RWPE2 (cell line): Measurements from ENCODE around the gene LHX5.

Experiments used
- ATAC-seq: fragments of 200-7000 bp; cut with Tn5 transposase; 3 replicates; pipeline ENCODE4 v1.9.1; 2021; ENCODE audit warnings: low read depth
- DNase-seq: peaks from one replicate; pipeline ENCODE4 v3.0.0-alpha.2; 2020; ENCODE audit warnings: low spot score
- H3K27ac ChIP-seq: fragments of 450-650 bp; 2 replicates; pipeline ENCODE4 v1.5.1; 2017; ENCODE audit warnings: mild to moderate bottlenecking; ENCODE audit not compliant: poor library complexity, severe bottlenecking
- H3K27me3 ChIP-seq: fragments of 250-450 bp; sonication (Bioruptor Pico); 2 replicates; pipeline ENCODE4 v1.5.1; 2021; ENCODE audit warnings: mild to moderate bottlenecking, moderate library complexity; ENCODE audit not compliant: insufficient read depth, poor library complexity, severe bottlenecking
- H3K36me3 ChIP-seq: fragments of 250-450 bp; sonication (Bioruptor Pico); 2 replicates; pipeline ENCODE4 v1.5.1; 2020; ENCODE audit warnings: low read depth, mild to moderate bottlenecking, moderate library complexity
- H3K4me1 ChIP-seq: fragments of 250-450 bp; sonication (Bioruptor Pico); 2 replicates; pipeline ENCODE4 v1.5.1; 2021; ENCODE audit warnings: mild to moderate bottlenecking, moderate library complexity; ENCODE audit not compliant: insufficient read depth, poor library complexity, severe bottlenecking
- H3K4me3 ChIP-seq: fragments of 250-450 bp; sonication (Bioruptor Pico); 2 replicates; pipeline ENCODE4 v1.5.1; 2021; ENCODE audit warnings: mild to moderate bottlenecking, moderate library complexity; ENCODE audit not compliant: severe bottlenecking
- H3K9me3 ChIP-seq: fragments of 250-450 bp; sonication (Bioruptor Pico); 2 replicates; pipeline ENCODE4 v1.5.1; 2021; ENCODE audit warnings: mild to moderate bottlenecking, moderate library complexity; ENCODE audit not compliant: severe bottlenecking
- TF ChIP-seq, protein P1 (sequence below): fragments of 450-650 bp; IDR thresholded peaks from one replicate; pipeline ENCODE4 v1.5.1; 2017; ENCODE audit warnings: mild to moderate bottlenecking, moderate library complexity; ENCODE audit not compliant: poor library complexity, severe bottlenecking

The LHX5 gene

GRCh38 chr12:113445544-113446171 lies 26.0 kb downstream of the LHX5 start:
- DNase-seq (no peak), ATAC-seq (peak; percentile 50; the same call in 2 of the 3 replicates)
- H3K4me3 ChIP-seq: no peak overlapping the region
- H3K36me3 ChIP-seq: no peaks in the 10 kb centered on the region
- no peaks in the 10 kb centered on the region for H3K27me3 ChIP-seq
- H3K27ac ChIP-seq: no peak overlapping the region
- H3K9me3 ChIP-seq: no peaks in the 10 kb centered on the region
- no peaks in the 10 kb centered on the region for H3K4me1 ChIP-seq
- TF ChIP-seq, protein P1, sequence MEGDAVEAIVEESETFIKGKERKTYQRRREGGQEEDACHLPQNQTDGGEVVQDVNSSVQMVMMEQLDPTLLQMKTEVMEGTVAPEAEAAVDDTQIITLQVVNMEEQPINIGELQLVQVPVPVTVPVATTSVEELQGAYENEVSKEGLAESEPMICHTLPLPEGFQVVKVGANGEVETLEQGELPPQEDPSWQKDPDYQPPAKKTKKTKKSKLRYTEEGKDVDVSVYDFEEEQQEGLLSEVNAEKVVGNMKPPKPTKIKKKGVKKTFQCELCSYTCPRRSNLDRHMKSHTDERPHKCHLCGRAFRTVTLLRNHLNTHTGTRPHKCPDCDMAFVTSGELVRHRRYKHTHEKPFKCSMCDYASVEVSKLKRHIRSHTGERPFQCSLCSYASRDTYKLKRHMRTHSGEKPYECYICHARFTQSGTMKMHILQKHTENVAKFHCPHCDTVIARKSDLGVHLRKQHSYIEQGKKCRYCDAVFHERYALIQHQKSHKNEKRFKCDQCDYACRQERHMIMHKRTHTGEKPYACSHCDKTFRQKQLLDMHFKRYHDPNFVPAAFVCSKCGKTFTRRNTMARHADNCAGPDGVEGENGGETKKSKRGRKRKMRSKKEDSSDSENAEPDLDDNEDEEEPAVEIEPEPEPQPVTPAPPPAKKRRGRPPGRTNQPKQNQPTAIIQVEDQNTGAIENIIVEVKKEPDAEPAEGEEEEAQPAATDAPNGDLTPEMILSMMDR: no peak

GRCh38 chr12:113443030-113443539 lies 28.6 kb downstream of the LHX5 start:
- TF ChIP-seq, protein P1: no peak
- Histone ChIP-seq H3K36me3 (no peaks in the 10 kb centered on the region), H3K4me1 (no peaks in the 10 kb centered on the region), H3K27me3 (peaks cover 5% of the 10 kb centered on the region), H3K27ac (no peak overlapping the region), H3K9me3 (no peaks in the 10 kb centered on the region), H3K4me3 (no peak overlapping the region)
- DNase-seq: no peak
- ATAC-seq: no peak

- Histone ChIP-seq H3K27me3 (peaks cover 5% of the 10 kb centered on the region), H3K4me1 (no peaks in the 10 kb centered on the region), H3K4me3 (no peak overlapping the region), H3K27ac (no peak overlapping the region), H3K9me3 (no peaks in the 10 kb centered on the region), H3K36me3 (no peaks in the 10 kb centered on the region)
- DNase-seq: no peak
- TF ChIP-seq, protein P1: no peak
- ATAC-seq: no peak; the same call in 2 of the 3 replicates
These were observed 30.5 kb downstream of the LHX5 start for GRCh38 chr12:113440947-113441782.

DNA sequence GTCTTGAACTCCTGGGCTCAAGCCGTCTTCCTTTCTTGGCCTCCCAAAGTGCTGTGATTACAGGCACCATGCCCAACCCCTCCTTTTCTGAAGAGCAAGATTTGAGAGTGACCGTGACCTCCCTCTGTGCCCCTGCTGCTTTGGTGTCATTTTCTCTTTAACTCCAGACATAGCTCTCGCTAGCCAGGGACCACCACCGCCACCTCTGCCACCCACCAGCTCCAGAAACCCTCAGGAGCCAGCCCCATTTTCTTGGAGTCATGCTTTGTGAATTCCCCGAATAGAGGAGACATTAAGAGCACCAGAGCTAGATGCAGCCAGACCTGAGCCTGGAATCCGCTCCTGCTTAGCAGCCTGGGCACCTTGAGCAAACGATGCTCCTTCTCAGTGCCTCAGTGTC lies 31.3 kb downstream of the LHX5 start:
- Histone ChIP-seq H3K9me3 (no peaks in the 10 kb centered on the region), H3K4me3 (no peak overlapping the region), H3K27ac (no peak overlapping the region), H3K36me3 (no peaks in the 10 kb centered on the region), H3K27me3 (peaks cover 5% of the 10 kb centered on the region), H3K4me1 (no peaks in the 10 kb centered on the region)
- TF ChIP-seq, protein P1: no peak
- no peak for ATAC-seq
- DNase-seq: no peak

GRCh38 chr12:113439606-113440030 lies 32.1 kb downstream of the LHX5 start:
- Histone ChIP-seq H3K36me3 (no peaks in the 10 kb centered on the region), H3K9me3 (no peaks in the 10 kb centered on the region), H3K27me3 (peaks cover 5% of the 10 kb centered on the region), H3K4me3 (no peak overlapping the region), H3K4me1 (no peaks in the 10 kb centered on the region), H3K27ac (no peak overlapping the region)
- no peak for DNase-seq
- TF ChIP-seq, protein P1: peak; percentile 70
- peak; percentile 62; the same call in 2 of the 3 replicates for ATAC-seq
